GM18507 (cell line): Measurements from ENCODE around the gene ZNF211.

Source experiments
- DNase-seq: peaks from one replicate; pipeline ENCODE4 v3.0.0; 2011; ENCODE audit warnings: low read depth; ENCODE audit not compliant: insufficient read length; ENCODE audit errors: extremely low spot score
- FAIRE-seq: peaks from 2 replicates; lab custom pipeline; 2011; peaks lifted over from hg19 to GRCh38; lab: Jason Lieb, UNC

ZNF211 gene

DNA sequence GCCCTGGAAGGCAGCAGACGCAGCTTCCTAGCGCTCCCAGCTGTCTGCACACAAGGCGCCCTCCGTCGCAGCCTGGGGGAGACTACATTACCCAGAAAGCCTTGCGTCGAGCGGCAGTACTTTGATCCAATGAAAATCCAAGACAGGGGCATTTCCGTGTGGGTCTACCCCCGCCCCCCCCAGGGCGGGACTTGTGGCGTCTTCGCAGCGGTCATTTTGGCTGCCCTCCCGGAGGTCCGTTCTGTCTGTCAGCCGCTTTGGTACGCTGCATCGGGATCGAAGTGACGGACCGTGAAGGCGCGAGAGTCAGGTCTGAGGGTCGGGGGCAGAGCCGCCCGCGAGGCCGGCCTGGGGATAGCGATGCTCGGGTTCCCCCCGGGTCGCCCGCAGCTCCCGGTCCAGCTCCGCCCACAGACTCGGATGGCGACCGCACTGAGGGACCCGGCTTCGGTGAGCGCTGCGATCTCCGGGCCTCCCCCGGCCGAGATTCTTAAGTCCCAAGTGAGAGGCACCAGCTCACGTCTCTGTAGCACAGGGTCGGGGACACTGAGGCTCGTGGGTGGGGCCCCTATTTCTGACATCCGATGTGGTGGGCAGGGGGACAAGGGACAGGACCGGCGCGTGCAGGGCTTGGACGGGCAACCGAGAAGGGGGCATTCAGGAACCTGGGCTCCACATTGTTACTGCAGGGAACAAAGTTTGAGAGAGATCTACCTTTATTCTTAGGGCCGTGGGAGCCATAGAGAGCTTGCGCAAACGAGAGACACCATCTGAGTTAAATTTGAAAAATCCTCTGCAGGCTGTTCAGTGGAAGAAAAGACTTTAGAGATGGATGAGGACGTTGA is at the start of gene ZNF211:
ZNF211 (plus strand) TSS at position 182 of the 845 bp plus-strand sequence; CDS start at position 361, 179 bp downstream.
- DNase-seq (peak; percentile 74), FAIRE-seq (peak; percentile 92)

- FAIRE-seq: peak; percentile 94
- peak; percentile 69 for DNase-seq
Measured at GRCh38 chr19:57583521-57584416, 49.2 kb upstream of the ZNF211 start, which contains the start of gene ZIK1. TSS of gene ZIK1 (plus strand) at chr19:57584145. CDS start at chr19:57584357, 212 bp downstream.

GRCh38 chr19:57587529-57587928 is 45.4 kb upstream of the ZNF211 start:
- no peak for FAIRE-seq
- no peak for DNase-seq

DNA sequence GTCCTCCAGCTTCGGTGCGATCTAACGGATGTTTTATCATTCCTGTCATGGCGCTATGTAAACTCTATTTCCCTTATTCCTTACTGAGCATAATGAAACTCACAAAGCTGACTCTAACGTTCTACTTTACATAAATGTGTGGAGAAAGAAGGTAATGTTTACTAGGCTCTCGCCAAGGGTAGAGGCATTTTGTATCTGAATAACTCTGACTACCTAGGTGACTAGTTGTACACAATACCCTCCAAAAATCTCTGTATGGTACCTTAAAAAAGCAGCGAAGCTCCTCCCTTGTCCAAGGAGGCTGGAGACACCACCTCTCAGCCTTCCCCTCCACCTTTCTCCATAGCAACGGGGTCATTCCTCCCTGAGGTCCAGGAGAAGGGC is 33.6 kb upstream of the ZNF211 start:
- FAIRE-seq: no peak

DNA sequence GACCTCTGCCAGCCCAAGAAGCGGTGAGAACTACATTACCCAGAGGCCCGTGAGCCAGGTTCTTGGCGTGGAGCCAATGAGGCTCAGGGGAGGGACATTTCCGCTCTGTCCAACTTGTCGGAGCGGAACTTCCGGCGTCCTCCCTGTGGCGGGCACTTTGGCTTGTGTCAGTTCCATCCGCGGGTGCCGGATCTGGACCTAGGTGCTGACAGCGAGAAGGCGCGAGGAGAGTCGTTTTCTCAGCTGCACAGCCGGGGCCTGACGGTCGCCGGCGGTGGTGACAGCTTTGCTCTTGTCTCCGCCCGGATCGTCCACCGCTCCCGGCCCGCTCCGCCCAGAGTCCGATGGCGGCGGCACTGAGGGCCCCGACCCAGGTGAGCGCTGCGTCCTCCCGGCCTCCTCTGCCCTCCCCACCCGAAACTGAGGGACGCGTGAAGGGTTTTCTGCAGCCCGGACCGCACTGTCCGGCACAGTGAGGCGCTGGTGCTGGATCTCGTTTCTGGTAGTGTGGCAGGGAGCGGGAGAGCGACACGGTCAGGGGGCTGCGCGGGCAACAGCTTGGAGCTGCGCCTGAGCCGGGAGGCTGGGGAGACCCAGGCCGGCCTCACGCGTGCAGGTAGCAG is 33.1 kb upstream of the ZNF211 start, which contains the start of gene ZNF530:
ZNF530 (plus strand) TSS at position 125 of the 623 bp plus-strand sequence. CDS start 4,461 bp downstream, outside the sequence.
- peak; percentile 78 for DNase-seq
- peak; percentile 94 for FAIRE-seq

More for the DNA sequence above, 33.6 kb upstream of the ZNF211 start:
- no peak for DNase-seq

GRCh38 chr19:57606931-57607330 is 26.0 kb upstream of the ZNF211 start:
- DNase-seq (no peak), FAIRE-seq (no peak)

DNA sequence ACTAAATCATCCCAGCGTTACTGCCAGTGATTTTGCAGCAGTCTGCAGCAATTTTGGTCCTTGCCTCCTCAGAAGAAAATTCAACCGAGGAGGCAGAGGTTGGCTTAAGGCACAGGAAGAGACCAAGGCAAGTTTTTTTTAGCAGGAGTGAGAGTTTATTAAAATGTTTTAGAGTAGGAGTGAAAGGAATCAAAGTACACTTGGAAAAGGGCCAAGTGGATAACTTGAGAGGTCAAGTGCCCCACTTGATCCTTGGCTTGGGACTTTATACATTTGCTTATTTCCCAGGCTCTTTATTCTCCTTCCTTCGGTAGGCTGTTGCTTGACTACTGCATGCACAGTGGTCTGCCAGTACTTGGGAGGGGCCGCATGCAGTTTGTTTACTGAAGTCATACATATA is 21.9 kb upstream of the ZNF211 start:
- FAIRE-seq (no peak), DNase-seq (no peak)

DNA sequence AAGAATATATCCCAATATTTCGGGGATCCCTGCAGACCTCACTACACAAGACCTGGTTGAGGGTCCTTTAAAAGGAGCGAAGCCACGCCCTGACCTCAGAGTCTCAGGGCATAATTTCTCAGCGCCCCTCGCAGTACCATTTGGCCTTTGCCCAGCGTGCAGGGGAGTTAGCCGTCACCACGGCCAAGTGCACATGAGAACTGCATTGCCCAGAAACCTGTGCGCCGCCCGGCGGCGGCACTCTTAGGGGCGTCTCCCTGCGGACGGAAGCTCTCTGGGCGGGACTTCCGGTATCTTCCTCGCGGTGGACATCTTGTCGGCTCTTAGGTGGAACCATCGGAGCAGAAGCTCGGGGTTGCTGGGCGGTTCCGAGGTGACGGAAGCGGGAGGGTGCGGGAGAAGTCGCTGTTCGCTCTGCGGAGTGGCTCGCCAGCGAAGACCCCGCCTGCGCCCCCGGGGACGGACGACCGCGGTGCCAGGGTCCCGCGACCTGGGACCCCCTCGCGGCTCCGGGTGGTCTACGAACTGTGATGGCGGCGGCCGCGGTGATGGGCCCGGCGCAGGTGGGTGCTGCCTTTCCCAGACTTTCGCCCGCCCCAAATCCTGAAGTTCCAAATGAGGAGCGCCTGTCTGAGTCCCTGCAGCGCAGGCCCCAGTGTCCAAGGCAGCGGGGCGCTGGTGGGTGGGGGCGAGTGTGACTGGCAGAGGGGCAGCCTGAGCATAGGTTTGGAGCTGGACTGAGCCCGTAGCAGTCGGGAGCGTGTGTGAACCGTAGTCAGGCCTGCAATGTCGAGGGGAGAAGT is 18.8 kb upstream of the ZNF211 start, which contains the start of gene ZNF134:
ZNF134 (plus strand) TSS at position 302 of the 803 bp plus-strand sequence. CDS start 5,227 bp downstream, outside the sequence.
- peak; percentile 85 for FAIRE-seq
- DNase-seq: peak; percentile 86

DNA sequence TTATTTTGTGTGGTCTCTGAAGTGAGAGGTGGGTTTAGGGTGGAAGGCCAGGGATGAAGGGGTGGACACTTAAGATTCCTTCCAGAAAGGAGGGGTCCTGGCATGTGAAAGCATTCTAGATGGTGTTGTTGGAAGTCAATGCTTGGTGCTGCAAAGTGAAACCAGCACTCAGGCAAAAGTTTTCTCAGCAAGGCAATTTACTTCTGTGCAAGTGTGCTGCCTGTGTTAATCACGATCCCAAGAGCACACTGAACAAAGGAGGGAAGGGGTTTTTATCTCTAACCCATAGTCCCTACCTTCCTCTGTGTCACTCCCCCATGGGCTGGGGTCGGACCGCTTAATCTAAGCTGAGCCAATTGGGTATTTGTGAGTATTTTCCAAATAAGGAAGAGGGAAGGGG is 17.6 kb upstream of the ZNF211 start:
- DNase-seq: no peak
- no peak for FAIRE-seq

DNA sequence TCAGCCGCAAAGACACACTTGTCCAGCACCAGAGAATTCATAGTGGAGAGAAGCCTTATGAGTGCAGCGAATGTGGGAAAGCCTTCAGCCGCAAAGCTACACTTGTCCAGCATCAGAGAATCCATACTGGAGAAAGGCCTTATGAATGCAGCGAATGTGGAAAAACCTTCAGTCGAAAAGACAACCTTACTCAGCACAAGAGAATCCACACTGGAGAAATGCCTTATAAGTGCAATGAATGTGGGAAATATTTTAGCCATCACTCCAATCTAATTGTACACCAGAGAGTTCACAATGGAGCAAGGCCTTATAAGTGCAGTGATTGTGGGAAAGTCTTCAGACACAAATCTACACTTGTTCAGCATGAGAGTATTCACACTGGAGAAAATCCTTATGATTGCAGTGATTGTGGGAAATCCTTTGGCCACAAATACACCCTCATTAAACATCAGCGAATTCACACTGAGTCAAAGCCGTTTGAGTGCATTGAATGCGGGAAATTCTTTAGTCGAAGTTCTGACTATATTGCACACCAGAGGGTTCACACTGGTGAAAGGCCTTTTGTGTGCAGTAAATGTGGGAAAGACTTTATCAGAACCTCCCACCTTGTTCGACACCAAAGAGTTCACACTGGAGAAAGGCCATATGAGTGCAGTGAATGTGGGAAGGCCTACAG is 12.2 kb upstream of the ZNF211 start:
- FAIRE-seq (no peak), DNase-seq (no peak)

GRCh38 chr19:57623091-57623490 is 9.9 kb upstream of the ZNF211 start:
- FAIRE-seq: no peak
- DNase-seq: no peak

DNA sequence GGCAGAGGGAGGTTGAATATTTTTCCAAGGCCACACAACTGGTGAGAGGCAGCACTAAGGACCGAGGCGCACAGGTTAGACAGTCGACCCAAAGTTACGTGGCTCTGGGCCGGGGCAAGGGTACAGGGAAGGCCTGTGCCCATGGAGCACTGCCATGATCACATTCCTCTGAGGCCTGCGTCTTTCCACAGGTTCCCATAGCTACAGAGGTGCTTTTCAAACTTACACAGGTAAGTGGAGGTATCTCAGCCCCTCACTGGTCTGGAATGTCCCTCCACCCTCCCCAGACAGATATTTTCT is 814 bp downstream of the ZNF211 start:
- FAIRE-seq (no peak), DNase-seq (no peak)

- FAIRE-seq (no peak), DNase-seq (no peak)
Measured at GRCh38 chr19:57637379-57637778, 4.4 kb downstream of the ZNF211 start.

DNA sequence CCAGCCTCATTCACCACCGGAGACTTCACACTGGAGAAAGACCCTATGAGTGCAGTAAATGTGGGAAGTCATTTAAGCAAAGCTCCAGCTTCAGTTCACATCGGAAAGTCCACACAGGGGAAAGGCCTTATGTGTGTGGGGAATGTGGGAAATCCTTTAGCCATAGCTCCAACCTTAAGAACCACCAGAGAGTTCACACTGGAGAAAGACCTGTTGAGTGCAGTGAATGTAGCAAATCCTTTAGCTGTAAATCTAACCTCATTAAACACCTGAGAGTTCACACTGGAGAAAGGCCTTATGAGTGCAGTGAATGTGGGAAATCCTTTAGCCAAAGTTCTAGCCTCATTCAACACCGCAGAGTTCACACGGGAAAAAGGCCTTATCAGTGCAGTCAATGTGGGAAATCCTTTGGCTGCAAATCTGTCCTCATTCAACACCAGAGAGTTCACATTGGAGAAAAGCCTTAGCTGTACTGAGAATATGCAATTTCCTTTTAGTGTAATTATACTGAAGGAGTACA is 8.8 kb downstream of the ZNF211 start:
- no peak for DNase-seq
- no peak for FAIRE-seq

- DNase-seq (no peak), FAIRE-seq (no peak)
Measured at GRCh38 chr19:57642396-57643046, 9.6 kb downstream of the ZNF211 start.

DNA sequence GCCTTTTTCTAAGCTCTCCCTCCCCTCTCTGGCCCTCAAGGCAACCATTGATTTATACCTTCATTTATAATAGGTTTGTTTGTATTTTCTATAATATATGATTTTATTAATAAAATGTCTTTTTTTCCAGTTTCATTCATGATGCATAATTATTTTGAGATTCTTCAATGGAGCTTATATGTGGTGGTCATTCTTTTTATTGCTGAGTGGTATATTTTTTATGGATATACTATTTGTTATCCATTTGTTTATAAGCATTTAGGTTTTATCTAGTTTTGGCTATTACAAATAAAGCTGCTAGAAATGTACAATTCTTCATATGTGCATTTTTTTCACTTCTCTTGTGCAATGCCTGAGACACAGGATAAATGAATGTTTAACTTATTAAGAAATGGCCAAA is 10.8 kb downstream of the ZNF211 start:
- no peak for FAIRE-seq
- no peak for DNase-seq

GRCh38 chr19:57648331-57649003 is 15.5 kb downstream of the ZNF211 start:
- DNase-seq (no peak), FAIRE-seq (no peak)
